Embryonic facial prominence (tissue), 1 donor: ENCODE measurements around the gene SLK.

ENCODE experiments used
- DNase-seq: peaks from one replicate; pipeline ENCODE4 v3.0.0-alpha.2; 2016; ENCODE audit errors: extremely low spot score

Gene SLK

DNA sequence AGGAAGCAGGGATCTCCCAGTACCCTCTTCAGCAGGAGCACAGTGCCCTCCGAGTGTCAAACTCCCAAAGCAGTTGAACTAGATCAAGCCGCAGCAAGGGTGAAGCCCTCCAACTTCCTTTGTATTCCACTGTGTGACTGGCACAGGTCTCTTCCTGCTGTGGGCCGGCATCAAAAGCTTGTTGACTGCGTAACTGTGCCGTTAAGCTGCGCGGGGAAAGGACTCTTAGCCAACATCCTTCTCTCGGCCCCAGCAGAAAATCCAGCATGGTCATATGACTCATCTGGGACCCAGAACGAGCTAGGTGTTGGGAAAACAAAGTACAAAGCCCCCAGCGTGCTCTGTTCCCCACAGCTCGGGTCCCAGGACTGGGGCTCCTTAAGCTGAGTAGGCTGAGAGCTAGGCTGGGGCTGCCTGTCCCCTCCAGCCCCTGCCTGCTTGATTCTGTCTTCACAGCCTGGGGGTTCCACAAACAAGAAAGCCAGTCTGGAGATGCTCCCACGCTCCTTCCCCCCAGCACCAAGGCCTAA is 66.5 kb downstream of the SLK start:
- no peak for DNase-seq

DNA sequence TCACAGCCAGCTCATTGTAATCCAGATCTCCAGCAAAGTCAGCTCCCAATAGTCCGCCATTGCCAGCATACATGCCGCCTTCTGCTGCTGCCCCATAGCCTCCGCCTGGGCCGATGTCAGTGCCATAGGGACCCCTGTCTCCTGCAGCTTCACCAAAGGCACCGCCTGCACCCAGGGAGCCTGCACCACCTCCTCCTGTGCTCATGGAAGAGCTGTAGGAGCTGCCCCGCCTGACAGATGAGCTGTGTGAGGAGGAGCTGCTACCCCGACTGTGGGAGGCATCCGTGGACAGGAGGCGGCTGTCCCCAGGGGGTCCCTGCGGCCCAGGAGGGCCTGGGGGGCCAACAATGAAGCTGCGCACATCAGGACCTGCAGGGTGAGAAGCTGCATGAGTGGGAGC is 67.0 kb downstream of the SLK start:
- DNase-seq: no peak

DNA sequence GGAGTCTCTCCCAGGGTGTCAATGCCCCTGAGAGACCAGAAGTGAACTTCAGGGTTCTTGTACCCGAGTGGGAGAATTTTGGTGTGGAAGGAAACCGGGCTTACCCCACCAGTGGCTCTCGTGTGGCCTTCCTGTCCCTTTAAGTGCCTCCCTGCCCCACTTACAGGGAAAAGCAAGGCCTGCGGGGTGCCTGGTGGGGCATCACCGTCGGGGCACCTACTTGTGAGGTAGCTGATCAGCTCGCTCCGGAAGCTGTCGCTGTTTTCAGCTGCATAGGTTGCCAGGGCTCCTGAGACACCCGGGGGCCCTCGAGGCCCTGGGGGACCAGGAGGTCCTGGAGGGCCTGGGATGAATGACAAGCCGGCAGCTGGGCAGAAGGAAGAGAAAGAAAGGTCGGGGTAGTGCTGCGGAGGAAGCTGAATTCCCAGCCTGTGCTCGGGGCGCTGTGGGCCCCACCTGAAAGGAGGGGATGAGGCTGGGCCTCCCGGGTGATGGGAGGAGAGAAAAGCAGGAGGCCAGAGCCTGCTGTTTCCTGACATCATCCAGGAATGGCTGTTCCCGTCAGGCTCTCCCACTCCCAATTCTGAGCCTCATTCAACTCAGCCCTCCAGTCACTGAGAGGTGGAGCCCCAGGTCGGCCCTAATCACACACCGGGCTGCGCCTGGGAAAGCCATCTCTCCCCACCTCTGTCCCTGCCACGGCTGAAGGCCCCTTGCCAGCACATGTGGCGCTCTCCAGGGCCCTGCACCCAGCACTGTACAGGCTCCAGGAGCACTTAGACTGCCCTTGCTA is 67.7 kb downstream of the SLK start:
- no peak for DNase-seq

DNA sequence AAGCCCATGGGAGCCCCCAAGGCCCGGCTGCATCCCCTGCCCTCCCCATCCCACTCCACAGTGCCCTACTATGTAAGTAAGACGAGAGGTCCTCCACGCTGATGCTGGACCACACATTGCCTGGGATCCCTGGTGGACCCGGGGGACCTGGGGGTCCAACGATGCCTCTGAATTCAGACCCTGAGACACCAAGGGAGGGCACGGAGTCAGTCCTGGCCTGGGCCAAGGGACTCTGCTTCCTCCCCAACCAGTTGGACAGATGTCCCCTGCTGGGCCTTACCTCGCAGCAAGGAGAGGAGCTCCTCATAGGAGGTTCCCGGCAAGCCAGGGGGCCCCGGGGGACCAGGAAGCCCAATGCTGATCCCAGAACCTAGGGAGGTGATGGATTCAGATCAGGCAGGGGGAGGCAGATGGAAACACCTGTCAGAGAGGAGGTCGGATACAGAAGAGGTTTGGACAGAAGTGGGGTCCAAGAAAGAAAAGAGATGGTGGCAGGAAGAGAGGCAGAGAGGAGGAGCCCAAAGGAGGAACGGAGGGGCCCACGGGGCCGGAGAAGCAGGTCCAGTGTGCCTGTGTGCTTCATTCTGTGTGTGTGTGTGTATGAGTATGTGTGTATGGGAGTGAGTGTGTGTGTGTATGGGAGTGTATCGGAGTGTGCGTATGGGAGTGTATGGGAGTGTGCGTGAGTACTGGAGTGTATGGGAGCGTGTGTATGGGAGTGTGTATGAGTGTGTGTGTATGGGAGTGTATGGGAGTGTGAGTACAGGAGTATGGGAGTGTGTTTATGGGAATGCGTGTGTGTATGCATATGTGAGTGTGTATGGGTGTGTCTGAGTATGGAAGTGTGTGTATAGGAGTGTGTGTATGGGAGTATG is 68.5 kb downstream of the SLK start:
- no peak for DNase-seq

DNA sequence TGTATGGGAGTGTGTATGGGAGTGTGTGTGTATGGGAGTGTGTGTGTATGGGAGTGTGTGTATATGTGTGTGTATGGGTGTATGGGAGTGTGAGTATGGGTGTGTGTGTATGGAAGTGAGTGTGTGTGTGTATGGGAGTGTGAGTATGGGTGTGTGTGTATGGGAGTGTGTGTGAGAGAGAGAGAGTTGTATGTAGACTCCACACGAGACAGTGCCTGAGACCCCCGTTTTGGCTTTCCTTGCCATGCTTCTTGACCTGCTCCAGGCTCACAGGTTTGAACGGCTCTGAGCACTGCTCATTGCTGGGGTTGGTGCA is 69.1 kb downstream of the SLK start:
- no peak for DNase-seq

DNA sequence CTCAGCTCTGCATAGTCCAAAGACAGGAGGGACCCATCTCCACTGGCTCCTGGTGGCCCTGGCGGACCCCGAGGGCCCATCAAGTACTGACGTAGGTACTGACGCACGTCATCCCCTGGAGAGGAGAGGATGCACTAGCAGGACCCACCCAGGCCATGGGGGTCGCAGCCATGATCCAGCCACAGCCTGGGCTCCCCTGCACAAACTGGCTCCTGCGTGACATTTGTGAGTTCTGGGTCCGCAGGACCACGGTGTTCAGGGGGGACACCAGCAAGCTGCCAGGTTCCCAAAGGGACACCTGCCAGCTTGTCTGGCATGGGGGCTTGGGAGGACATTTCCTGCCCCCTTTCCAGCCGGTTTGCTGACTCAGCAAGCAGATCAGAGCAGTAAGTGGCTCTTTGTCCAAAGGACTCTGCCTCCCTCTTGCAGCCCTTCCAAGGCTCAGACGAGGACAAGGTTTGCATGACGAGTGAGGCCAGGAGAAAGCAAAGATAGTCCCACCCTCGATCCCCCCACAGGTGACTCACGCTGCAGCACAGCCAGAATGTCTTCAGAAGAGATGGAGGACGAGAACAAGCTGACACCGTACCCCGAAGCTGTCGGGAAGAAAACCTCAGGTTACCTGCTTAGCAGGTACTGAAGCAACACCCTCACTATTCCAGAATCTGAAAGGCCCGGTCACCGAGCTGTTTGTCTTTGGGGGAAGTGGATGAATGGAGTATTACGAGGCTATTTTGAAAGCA is 69.7 kb downstream of the SLK start:
- no peak for DNase-seq

DNA sequence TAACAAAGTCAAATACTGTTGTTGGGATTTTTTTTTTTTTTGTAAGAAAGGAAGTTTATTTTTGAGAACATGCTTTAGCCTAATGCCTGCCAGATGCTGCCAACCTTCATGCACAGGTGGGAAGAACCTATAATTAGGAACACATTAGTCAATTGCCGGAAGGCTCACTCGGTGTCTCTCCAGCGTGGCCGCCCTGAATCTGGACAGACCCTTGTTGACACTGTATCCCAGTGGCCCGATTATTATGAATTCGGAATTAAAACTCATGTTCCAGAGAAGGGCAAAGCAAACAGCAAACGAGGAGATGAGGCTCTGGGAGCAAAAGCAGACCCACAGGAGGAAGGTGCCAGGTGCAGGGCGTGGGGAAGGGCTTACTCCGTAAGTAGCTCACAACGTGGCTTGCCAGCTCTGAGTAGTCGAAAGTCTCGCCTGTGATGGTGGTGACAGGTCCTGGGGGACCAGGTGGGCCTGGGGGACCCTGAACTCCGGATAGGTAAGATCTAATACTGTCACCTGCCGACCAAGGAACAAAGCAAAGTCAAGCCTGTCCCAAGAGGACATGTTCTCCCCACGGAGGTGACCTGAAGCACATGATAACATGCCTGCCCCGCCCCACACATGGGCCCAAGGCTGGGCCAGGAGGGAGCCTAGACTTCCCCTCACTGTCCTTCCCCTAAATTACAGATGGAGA is 70.5 kb downstream of the SLK start:
- no peak for DNase-seq

DNA sequence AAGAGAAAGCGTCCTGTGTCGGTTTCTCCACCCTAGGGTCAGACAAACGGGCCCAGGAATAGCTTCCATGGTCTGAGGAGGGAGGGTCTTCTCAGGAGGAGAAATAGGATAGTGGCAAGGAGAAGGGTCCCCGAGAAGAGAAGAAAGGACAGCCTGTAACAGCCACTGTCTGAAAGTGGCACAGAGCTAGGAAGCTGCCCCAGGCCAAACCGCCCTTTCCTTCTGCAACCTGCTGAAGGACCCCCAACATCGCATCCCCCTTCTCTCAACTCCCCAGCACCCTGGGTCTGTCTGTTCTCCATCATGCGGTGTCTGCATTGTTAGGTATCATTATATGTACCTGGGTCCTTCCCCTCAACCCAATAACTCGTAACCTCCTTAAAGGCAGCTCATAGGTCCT is 71.6 kb downstream of the SLK start:
- DNase-seq: no peak

DNA sequence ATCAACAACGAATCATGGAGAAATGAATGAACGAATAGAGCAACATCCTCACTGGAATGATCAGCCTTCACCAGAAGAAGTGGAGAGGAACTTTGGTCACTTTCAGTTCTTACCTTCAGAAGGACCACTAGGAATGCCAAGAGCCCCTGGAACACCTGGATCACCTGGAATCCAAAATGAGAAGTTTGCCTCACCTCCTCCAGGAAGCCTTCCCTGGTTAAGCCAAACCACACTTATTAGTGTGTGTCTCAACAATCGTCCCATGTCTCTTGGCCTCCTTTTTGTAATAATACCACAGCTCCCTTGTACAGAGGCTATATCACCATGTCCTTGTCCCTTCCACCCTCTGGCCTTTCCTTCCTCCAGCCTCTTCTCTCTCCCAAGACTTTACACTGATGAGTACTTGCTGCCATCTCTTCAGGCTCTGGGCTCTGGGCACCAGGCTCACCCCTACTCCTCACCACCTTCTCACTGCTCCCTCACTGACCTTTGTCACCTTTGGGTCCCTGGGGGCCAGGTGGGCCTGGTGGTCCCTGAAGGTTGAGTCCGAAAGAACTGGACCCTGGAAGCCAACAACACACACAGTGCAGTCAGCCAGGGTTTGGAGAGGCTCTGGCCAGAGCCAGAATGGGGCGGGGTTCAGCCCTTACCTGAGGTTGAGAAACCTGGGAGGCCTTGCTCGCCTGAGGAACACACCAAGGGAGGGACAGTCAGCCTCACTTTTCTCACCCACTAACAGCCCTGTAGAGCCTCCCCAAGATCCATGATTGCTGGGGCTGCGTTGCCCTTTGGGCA is 72.2 kb downstream of the SLK start:
- no peak for DNase-seq

DNA sequence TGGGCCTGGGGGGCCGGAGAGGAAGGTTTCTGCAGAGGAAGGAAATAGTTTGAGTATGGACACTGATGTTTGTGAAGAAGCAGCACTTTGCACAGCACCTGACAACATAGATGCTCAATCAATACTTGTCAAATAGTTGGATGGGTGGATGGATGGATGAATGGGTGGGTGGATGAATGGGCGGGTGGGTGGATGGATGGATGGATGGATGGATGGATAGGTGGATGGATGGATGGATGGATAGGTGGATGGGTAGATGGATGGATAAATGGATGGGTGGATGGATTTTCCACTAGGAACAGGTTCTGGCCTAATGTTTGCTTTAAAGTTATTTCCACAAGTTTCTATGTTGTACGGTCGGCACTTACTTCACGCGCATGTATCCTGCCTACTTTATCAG is 73.4 kb downstream of the SLK start:
- no peak for DNase-seq

DNA sequence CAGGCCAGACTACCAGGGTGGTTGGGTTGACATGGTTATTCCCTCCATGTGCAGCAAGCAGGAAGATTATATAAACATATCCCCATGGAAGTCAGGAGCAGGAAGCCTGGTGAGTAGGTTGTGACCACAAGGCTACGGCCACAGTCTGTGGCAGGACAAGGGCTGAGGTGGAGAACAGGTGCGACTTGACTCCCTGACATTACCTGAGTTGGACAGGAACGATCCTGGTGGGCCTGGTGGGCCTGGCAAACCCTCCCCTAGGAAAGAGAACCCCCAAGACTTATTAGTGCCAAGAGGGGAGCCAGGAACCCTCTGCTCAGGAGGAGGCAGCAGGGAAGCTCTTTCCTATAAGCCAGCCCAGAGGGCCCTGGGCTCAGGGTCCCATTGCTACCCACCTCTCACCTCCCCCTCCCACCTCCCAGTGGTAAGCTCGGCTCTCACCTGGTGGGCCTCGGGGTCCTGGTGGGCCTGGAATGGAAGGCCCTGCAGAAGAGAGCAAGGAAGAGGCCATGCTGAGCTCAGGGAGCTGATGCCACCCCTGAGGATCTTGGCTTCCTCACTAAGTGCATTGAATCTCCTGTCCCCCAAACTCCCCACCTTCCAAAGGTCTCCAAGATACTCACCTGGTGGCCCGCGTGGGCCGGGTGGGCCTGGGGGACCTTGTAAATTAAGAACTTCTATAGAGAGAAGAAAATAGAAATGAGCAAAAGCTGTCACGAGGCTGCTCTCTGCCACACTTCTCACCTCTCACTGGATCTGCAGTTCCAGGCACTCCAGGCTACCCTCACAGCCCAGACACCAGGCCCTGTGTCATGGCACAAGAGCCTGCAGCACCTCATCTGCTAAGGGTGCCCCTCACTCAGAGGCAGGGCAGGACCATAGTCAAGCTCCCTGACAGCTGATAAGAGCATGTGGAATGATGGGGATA is 74.2 kb downstream of the SLK start:
- peak; percentile 88 for DNase-seq

DNA sequence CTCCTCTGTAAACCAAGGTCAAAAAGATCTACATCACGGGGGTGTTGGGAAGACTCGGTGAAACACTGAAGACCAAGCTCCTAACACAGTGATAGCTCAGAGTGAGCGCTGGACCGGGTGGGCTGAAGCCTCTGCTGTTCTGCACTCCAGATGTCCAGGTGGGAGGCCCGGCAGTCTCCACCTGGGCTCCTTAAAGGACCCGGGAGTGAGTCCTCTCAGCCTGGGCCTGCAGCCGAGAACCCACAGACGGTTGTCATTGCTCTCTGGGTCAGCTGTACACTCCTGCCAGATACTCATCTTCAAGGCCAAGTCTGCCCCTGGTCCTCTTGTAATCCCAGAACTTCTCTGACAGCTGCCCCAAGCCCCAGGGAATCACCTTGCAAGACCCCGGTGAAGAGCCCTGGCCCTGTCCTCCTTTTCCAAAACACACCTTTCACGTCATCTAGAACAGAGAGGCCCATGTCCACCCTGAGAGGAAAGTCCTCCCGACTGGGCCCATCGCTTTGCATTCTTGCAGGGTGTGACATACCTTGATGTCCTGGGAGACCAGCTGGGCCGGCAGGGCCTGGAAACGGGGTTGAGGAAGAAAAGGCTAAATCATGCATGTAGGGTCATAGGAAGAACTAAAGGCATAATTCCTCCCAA is 75.1 kb downstream of the SLK start:
- DNase-seq: no peak

DNA sequence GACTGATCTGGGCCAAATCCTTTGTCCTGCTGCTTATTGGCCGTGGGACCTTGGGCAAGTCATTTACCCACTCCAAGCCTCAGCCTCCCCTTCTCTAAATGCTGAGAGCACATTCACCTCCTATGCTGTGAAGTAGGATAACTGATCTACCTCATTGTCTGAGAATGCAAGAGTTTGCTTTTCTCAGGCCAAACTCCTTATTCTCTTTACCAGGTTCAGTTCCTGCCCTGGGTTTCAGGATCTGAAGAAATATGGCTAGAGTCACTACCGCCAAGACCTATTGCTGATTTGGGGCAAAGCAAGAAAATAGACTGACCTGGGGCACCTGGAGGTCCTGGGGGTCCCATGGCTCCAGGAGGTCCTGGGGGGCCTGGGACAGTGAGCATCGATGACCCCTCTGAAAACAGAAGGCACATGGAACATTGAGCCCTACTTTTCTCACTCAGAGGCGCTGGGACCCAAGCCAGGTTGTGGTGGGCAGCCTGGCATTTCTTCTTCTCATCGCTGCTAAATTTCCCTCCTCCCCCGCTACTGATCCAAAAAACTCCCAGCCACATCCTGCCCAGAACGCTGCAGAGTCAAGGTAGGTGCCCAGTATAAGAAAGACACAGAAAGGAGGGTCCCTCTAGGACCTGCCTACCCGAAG is 76.4 kb downstream of the SLK start:
- no peak for DNase-seq

DNA sequence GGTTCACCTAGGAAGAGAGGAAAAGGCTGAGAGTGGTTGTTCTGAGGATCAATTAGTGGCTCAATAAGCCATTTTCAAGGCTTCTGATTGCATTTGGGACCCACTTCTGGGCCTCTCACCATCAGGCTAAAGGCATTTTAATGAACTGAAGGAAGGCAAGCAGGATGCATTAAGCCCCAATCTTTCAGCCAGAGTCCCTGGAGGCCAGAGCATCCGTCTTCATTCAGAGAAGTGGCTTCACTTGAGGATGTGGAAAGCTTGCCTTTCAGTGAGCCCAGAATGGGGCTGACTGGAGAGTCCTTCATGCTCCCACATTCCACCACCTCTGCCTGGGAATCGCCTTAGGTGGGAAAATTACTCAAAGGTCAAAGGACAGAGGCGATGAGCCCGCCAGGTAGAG is 76.9 kb downstream of the SLK start:
- no peak for DNase-seq

DNA sequence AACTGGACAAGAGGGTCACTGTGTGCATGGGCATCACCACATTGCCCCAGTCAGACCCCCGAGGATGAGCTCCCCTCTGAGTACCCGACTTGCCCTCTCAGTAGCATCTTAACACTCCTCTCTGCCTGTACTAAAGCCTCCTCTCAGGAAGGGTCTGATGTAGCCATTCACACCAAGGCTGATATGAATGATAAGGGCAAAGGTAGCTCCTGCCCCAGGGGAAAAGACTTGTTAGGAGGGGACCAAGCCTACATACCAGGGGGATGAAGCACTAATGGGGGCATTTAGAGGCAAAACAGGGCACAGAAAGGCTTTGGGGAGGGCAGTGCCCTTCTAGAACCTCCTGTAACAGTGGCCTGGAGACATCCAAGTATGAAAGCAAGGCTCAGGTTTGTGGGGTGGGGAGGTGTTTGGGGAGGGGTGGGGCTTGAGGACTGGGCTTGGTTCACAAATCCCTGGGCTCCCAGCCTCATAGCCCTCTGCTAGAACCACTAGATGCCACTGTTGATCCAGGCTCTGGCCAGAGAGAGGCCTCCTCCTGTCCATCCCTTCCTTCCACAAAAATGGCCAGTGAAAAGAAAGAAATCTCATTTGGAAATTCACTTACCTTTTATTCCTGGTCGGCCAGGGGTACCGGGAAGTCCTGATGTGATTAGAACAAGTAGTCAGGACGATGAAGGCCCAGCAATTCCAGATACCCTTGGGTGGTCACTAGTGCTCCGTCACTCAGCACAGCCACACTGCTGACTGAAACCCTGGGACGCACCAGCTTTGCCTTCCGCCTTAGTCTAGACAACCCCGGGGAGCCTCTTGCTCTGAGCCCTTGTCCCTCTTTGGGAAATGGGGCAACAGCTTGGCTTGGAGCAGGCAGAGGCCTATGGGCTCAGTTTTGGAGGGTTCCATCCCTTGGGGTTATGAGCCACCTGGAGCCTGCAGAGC is 78.5 kb downstream of the SLK start:
- no peak for DNase-seq

DNA sequence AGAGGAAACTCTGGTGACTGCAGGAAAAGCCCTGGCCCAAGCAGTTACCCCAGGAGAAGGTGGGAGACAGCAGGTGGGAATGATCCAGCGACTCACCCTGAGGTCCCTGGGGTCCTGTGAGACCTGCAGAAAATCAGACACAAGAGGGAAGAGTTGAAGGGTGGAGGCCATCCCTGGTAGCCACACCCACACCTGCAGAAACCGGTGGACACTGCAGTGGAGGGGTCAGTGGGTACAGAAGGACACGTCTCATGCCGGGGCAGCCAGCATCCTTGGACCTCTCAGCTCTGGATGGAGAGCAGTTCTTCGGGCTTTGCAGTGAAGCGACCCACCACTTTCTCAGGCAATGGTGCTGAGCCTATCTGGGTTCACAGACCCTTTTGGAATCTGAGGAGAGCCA is 79.7 kb downstream of the SLK start:
- no peak for DNase-seq

DNA sequence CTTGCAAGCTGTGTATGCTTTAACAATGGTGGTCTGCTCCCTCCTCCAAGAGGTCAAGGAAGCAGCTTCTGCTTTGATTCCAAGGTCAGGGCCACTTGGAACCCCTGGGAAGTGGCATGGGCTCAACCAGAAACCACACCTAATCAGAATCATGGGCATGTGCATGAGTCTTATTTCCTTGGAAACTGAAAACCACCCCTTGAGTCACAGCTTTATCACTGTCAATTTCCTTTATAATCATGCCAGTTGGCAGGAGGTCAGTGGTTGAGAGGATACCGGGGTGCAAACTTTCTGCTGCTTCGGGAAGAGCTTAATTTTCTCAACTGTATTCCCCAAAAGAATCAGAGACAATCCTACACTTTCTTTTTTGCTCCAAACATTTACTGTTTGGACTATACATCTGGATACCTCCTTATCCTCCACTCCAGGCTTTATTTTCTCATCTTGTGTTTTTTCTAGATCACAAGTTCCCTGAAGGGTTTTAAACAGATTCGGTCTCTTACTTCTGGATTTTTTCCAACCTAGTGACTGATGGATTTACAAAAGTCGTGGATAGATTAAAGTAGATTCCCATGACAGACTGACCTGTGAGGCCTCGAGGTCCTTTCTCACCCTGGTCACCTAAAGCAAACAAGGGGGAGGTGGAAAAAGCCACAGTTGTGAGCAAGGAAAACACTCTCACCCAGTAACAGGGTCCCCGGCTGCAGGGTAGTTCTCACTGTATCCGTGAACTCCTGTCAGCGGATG is 82.7 kb downstream of the SLK start:
- no peak for DNase-seq
